HG03469 (cell line): ENCODE measurements around the gene AIDA.
A peak's percentile ranks its signal among the peaks of the same experiment; 100 is the strongest.

Source experiments
- ATAC-seq: cut with Tn5 transposase; IDR thresholded peaks from one replicate; pipeline ENCODE4 v1.9.1; 2021; ENCODE audit warnings: mild to moderate bottlenecking, moderate library complexity, moderate number of reproducible peaks; ENCODE audit not compliant: unreplicated experiment

AIDA gene

DNA sequence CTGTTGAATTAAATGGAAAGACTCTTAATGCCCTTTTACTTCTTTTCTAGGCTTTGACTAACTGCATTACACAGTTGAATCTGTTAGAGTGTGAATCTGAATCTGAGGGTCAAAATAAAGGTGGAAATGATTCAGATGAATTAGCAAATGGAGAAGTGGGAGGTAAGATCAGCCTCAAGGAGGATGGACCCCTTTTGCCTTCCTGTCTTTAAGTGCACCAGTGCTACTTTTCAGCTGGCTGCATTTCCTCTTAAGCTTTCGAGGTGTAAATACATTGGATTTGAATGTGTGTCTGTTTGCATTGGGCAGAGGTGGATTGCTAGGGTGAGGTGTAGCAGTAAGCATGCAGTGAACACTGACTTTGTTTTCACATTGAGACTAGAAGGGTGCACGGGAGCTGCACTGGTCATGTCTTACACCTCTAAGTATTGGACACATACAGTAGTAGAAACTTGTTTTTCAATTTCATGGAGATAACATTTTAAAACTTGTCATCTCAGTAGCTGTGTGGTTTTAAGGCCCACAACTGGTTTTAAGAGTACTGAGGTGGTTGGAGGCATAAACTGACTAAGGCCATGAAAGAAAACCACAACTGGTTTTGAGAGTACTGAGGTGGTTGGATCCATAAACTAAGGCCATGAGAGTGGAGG is 59.0 kb downstream of the AIDA start:
- no peak for ATAC-seq

DNA sequence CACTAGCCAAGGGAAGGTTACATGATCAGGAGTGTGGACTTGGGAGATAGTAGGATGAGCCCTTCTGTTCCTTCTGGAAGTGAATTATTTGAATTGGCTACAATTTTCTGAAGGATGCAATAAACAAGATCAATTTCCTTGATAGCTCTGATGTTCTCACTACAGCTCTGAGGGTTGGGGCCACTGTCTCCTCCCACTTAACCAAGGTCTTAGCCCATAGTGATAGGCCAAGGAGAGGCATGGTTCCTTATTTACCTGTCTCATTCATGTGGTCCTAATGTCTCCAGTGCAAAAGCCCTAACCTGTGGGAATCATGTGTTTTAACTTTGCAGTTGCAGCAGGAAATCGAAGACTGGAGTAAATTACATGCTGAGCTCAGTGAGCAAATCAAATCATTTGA is 59.6 kb downstream of the AIDA start:
- no peak for ATAC-seq

DNA sequence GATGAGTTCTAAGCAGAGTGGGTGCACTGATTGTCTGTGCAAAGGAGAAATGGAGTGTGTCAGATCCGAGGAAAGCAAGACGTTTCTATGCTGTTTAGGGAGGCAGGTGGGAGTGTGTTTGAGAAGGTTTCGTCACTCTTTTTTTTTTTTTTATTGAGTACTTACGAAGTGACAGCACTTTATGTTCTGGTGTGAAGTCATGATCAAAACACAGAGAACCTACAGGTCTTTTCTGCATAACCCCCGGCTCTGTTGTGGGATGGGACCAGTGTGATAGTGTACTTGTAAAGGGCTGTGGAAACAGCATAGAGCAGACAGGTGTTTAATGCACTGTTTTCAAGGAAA is 67.7 kb downstream of the AIDA start:
- no peak for ATAC-seq

DNA sequence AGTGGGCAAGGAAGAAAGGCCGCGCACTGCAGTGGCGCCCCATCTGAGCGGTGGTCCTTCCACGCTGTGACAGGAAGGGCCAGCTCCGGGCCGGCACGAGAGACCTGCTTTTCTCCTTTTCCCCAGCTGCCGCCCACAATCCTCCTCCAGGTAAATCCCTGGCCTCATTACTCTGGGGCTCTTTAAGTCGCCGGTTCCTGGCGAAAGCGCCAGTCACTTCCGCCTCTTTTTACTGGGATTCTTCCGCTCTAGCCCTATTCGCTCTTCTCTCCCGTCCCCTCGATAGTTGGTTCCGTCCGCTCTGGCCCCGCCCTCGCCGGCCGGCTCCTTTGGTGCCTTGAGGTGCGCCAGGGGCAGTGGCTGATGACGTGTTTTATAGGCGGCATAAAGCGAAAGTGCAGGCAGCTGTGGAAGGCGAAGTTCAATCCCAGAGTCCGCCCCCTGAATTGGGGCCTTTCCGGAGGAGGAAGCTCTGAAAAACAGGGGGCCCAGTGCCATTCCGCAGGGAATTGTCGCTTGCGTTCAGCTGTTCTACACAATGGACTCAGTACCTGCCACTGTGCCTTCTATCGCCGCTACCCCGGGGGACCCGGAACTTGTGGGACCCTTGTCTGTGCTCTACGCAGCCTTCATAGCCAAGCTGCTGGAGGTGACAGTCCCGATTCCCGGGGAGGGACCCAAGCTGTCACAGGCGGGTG is 68.2 kb downstream of the AIDA start:
- peak; percentile 95 for ATAC-seq

DNA sequence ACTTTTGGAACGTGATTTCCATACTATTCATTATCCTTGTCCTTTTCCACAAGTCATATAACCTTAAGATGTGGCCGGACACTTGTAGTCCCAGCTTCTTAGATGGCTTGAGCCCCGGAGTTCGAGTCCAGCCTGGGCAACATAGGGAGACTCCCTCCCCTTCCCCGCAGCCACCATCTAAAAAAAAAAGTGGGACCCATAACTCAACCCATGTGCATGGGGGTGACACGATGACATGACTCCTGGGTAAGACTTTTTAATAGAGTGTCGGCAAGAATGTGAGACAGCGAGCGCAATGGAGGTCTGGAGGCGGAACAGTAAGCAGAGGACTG is 68.7 kb downstream of the AIDA start:
- ATAC-seq = no peak

DNA sequence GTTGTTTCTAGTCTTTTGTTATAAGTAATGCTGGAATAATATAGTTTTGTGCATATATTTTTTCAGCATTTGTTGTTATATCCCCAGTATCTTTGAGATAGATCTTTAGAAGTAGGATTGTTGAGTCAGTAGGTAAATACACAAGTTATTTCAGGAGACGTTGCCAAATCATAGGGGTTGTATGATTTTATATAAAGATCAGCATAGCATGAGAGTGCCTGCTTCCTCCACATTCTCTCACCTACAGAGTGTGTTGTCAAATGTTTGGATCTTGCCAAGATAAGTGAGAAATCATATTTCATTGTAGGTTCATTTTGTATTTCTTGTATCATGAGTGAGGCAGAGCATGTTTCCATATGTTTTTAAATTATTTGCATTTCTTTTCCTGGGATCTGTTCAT is 69.8 kb downstream of the AIDA start:
- ATAC-seq = no peak

DNA sequence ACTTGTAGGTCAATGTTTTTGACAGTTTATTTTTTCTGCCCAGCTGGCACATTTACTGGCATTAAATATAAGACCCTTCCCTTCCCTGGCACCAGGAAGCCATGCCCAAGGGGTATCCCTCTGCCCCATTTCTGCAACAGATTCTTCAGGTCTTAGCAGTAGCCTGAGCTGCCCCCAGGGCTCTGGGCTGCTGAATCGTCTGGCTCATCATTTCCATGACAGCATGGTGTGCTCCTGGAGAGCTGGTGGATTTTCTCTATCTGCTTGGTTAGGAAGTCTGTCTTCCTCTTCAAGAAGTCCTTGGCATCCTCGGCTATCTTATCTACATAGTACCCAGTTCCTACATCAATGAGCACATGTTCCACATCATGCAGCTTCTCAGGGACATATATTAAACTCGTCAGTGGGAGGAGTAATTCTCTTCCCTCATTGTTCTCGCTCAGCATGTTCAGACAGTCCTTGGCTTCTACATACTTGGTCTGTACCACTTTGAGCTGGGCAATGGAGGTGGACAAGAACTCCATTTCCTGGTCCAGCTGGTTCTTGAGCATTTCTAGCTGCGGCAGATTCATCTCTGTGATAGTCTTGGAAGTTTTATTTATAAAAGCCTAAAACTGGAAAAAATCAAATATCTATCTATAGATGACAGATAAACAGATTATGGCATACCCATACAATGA is 70.9 kb downstream of the AIDA start:
- ATAC-seq = no peak

DNA sequence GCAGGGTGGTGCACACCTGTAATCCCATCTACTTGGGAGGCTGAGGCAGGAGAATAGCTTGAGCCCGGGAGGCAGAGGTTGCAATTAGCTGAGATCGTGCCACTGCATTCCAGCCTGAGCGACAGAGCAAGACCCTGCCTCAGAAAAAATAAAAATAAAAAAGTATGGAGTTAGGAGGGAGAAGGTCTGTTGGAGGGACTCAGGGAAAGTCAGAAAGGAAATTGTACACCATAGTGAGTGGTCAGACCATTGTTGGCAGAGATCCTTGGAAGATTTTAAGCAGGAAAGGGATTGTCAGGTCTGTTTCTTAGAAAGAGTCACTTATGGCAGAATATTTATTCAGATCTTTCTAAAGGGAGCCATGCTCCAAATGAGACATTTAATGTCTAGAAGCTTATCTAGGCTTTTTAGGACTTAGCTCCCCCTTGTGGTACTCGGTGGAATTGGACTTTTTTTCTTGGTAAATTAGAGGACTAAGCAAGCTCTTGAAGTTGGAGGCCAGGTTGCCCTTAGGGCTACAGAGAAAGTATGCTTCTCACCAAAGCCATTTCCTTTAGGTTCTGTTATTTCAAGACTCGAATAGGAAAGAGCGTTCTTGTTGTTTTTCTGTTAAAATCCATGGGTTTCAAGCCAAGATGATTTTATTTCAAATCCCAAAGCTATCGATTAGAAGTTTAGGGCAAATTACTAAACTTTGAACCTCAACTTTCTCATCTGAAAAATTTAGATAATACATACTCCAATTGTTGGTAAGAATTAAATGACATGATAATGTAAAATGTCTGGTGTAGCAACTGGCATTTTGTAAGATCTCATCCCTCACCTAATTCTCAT is 77.9 kb downstream of the AIDA start:
- peak; percentile 90 for ATAC-seq

DNA sequence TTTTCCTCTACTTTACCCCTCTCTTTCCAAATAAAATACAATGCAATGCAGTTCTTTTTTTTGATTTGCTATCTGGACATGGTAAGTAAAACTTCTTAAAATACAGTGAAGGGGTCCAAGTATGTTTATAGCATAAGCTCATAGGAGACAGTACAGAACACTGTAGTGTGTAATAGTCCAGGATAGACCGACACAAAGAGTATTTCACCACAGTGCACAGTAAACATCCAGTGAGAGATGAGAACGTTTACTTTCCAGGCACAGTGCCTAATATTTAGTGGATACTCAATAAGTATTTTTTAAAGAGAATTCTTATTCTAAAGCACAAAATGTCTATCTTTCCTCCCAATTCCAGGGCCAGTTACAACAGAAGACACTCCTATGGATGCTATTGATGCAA is 79.5 kb downstream of the AIDA start:
- no peak for ATAC-seq

DNA sequence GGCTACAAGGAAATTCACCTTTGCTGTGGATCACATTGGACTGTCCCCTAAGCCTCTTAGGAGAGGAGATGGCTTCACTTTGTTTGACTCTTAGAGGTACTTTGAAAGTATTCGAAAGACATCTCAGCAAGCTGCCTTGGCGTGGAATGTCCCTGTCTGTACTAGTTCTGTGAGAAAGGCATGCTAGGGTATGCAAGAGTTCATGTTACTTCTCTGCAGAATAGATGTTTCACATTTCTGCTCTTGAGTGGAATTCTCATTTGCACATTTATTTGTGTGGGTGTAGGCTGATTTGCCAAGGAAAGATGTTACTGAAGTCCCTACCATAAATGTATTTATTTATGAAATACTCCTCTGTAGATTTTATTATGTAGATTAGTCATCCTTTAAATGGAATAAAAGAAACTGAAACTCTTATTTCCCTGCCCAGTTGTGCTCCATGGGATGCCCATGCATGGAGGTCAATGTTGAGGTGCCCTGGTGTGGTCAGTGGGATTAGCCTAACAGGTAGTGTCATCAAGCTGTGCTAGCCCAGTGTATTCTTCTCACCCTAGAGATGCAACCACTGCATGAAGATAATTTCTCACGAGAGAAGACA is 80.6 kb downstream of the AIDA start:
- ATAC-seq = no peak

DNA sequence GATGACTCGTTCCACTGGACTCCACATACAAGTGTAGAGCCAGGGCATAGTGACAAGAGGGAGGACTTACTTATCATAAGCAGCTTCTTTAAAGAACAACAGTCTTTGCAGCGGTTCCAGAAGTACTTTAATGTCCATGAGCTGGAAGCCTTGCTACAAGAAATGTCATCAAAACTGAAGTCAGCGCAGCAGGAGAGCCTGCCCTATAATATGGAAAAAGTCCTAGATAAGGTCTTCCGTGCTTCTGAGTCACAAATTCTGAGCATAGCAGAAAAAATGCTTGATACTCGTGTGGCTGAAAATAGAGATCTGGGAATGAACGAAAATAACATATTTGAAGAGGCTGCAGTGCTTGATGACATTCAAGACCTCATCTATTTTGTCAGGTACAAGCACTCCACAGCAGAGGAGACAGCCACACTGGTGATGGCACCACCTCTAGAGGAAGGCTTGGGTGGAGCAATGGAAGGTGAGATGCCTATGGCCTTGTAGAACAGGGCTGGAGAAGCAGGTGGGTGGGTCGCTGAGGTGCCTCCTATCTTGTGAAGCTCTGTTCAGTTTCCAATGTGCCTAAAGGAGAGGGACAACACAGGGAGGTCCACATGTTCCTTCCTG is 82.3 kb downstream of the AIDA start:
- no peak for ATAC-seq

DNA sequence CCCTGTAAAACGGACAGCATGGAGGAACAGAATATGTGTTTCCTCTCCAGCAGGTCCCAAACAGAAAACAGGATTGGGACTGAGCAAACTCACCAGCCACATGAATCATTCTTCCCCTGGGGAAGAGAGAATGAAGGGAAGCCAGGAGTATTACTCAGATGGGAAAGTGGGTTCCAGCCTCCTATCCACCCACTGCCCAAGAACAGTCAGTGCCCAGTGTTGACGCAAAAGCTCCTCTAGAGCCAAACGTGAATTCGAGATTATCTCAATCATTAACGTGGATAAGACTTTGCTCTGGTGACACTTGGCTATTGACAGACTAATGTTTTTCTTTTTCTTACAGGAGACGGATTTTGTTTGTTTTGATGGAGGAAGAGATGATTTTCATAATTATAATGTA is 85.1 kb downstream of the AIDA start:
- ATAC-seq = no peak

DNA sequence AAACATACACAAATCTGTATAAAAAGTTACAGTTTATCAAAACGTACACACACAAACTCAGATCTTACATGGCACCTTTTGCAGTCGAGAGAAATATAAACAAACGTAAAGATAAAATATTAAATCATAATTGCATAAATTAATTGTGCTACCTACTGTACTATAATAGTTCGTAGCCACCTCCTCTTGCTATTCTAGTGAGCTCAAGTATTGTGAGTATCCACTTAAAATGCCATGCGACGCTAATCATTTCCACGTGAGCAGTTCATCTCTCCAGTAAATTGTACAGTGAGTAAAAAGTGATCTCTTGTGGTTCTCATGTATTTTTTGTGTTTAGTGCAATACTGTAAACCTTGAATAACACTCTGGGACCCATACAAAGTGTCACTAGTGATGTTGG is 88.1 kb downstream of the AIDA start:
- no peak for ATAC-seq

DNA sequence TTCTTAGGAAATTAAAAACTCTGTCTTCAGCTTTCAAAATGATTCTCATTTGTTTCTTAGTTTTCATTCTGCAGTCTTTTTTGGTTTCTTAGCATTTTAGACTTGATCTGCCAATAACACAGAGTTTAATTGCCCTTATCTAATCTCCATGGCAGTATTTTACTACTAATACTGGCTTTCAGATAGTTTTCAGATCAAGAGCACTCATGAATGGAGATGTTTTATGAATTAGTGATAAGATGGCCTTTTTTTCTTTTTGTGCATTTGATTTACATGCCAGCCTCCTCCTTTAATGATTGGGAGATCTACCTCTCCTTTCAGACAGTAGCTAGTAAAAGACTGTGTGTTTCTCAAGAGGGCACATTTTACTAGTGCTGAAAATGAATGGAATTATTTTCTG is 88.8 kb downstream of the AIDA start:
- no peak for ATAC-seq

DNA sequence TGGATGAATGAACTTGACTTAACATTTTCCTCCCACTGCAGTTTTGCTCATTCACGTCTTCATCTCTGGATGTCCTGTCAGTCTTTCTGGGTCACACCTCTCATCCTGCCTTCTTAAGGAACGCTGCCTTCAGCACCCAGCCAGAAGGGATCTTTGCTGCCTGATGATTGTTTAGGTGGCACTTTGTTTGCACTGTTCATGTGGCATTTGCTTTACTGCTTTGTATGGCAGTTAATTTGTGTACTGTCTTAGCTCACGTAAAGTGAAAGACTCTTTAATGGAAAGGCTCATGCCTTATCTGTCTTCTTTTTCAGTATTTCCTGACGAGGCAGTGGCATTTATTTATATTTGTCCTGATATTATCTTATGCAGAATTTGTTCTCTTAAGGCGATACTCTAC is 89.5 kb downstream of the AIDA start:
- no peak for ATAC-seq

DNA sequence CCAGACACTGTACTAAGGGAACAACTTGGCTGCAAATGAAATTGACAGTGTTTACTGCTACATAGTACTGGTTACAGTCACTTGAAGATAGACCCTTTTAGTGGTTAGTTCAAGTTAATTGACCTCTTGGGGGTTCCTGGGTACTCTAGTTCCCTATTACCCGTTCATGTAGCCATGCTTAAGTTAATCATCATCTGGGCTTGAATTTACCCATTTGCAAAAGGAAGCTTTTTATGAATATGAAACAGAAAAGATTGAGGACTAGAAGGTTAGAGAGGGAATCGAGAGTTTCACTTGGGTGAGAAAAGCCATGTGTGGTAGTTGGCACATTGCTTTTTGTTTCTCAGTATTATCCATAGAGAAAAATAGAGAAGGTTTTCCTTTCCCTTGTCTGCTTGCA is 91.7 kb downstream of the AIDA start:
- ATAC-seq = peak; percentile 30

DNA sequence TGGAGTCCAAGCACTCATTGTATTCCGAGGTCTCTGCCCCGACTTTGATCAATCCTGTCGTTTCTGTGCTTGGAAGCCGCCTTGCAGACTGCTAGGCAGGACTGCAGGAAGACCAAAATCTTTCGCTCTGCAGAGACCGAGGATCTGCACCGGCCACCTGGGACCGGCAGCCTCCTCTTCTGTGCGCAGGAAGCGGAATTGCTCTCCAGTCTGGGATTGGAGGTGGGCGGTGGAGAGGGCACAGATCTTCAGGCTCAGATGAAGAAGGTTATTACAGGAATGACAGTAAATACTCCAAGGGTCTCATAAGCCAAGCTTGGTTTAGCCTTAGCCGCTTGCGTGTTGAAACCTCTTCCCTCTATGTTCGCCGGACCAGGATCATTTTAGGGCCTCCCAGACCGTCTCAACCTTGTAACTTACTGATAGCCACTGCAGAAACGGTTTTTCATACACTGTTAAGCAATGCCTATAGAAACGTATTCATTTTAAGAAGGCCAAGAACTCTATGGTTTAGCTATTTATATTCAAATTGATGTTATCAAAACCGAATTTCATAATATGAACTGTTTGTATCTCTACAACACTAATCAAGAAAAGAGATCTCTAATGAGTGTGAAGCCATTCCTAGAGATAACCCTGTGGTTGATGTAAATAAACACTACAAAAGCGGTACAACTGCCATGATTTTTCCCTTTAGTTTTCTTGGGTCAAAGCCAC is 93.3 kb downstream of the AIDA start:
- ATAC-seq = no peak
